Spleen (tissue), 11 donors: ENCODE data around the gene WDR83. TPM values are rescaled to one million over a fixed set of nuclear protein-coding genes. Genes with fewer than 3 reads are reported as not detected.
"Not testable (repeated sequence)": the region's sequence is repeated elsewhere in the genome, so short reads cannot be mapped to it uniquely, and the experiment has no call there.

ENCODE experiments used
- DNase-seq: peaks from one replicate; pipeline ENCODE4 v3.0.0-alpha.2; 2020
- H3K27ac ChIP-seq, 8 donors: fragments of 200-600 bp; sonication (generic) in 7 of 8; 1 replicate in 4 of 8; 2 replicates in 4 of 8; pipeline versions ENCODE4 v1.5.0 to v1.8.0; 2016 to 2021; ENCODE audit warnings: inconsistent platforms in 4 of 8, mild to moderate bottlenecking in 4 of 8, moderate library complexity in 1 of 8
- H3K27me3 ChIP-seq, 7 donors: fragments of 200-600 bp; sonication (generic) in 6 of 7; replicated peaks in 1 of 7; 1 replicate in 4 of 7; 2 replicates in 3 of 7; pipeline versions ENCODE4 v1.5.0 to v1.8.0; 2016 to 2021; ENCODE audit warnings: inconsistent platforms in 3 of 7, mild to moderate bottlenecking in 1 of 7
- H3K36me3 ChIP-seq, 6 donors: fragments of 200-600 bp; sonication (generic) in 5 of 6; 1 replicate in 4 of 6; 2 replicates in 2 of 6; pipeline versions ENCODE4 v1.5.0 to v1.8.0; 2016 to 2021; ENCODE audit warnings: inconsistent platforms in 2 of 6
- H3K4me1 ChIP-seq, 6 donors: fragments of 200-600 bp; sonication (generic) in 5 of 6; 1 replicate in 3 of 6; 2 replicates in 3 of 6; pipeline versions ENCODE4 v1.5.0 to v1.8.0; 2016 to 2021; ENCODE audit warnings: inconsistent platforms in 3 of 6
- H3K4me3 ChIP-seq, 8 donors: fragments of 200-600 bp; sonication (generic) in 7 of 8; 1 replicate in 4 of 8; 2 replicates in 4 of 8; pipeline versions ENCODE4 v1.5.0 to v1.8.0; 2016 to 2021; ENCODE audit warnings: inconsistent platforms in 4 of 8, mild to moderate bottlenecking in 4 of 8, moderate library complexity in 2 of 8
- H3K9me3 ChIP-seq, 8 donors: fragments of 200-600 bp; sonication (generic) in 7 of 8; 1 replicate in 4 of 8; 2 replicates in 4 of 8; pipeline versions ENCODE4 v1.5.0 to v1.8.0; 2016 to 2021; ENCODE audit warnings: inconsistent platforms in 4 of 8
- POLR2A ChIP-seq, 3 donors: fragments of 450-650 bp; IDR thresholded peaks; one replicate each; pipeline ENCODE4 v1.5.1; 2017; ENCODE audit warnings: antibody characterized with exemption in 3 of 3, mild to moderate bottlenecking in 1 of 3
- POLR2AphosphoS5 ChIP-seq, 3 donors: sonication (generic); formaldehyde crosslinking; IDR thresholded peaks; one replicate each; pipeline ENCODE4 v1.5.1; 2017; ENCODE audit warnings: antibody characterized with exemption in 3 of 3
- WGBS, 5 donors: extraction: QIAGEN DNeasy Blood & Tissue Kit in 3 of 5; methylation state at CpG; one replicate each; pipeline versions ENCODE4 v1.1.5 to v1.1.7; 2013 to 2018; 5-methylcytosine and 5-hydroxymethylcytosine counted together
- intact Hi-C: fragments of 100-400 bp; cut with DNase I; formaldehyde crosslinking; loops from one replicate; pipeline ENCODE4 v1.15.0; 2023; ENCODE audit warnings: low total_unique reads
- polyA plus RNA-seq, 3 donors: library from polyadenylated mRNA; stranded (reverse); fragments of 200-250 nt; gene quantifications; one replicate each; pipeline ENCODE4 v1.2.1, GENCODE V29; 2013
- total RNA-seq, 7 donors: library from RNA; depleted of rRNA in 3 of 7; stranded (reverse); fragments of >200 nt in 3 of 7; fragmentation: NEBNext Ultra II Directional in 4 of 7; extraction: Animal tissue kit (Norgen Biotek cat#: 25700) in 4 of 7; gene quantifications; one replicate each; pipeline versions ENCODE4 v1.1.0 to v1.2.1, GENCODE V29; 2016 to 2021
- TF ChIP-seq, protein P1 (sequence below), 11 experiments: fragments of 200-600 bp in 7 of 11; fragments of 450-650 bp in 4 of 11; sonication (generic) in 4 of 11; IDR thresholded peaks in 8 of 11; conservative IDR thresholded peaks in 3 of 11; 1 replicate in 7 of 11; 2 replicates in 4 of 11; pipeline versions ENCODE4 v1.4.0 to v1.8.0; 2016 to 2021; ENCODE audit warnings: antibody characterized with exemption in 11 of 11, inconsistent platforms in 4 of 11, mild to moderate bottlenecking in 1 of 11
- donor health status: healthy with polysubstance abuse.
- donor health status: DM: no; HTN: no; CAD: no; lungs with moderate emphysema.
- donor health status: DM: no; HTN: no; CAD: no.
- donor health status: Bipolar disorder and iron deficiency.
- donor health status: healthy.
- donor health status: DM: no; HTN: no; CAD: no.
- donor health status: DM: yes; HTN: yes; CAD: no.

Gene WDR83
- total and polyA plus RNA-seq, 10 donors, result 6.4 to 19.5 (median 13.6) TPM

GRCh38 chr19:12675940-12676339, 9.3 kb downstream of the WDR83 start:
- Histone ChIP-seq H3K4me1 (peaks cover 9 to 64% (median 31%) of the 10 kb centered on the region in 6 donors), H3K27ac (peak overlapping the region in 1 of 8 donors; percentile 12), H3K4me3 (no peak overlapping the region), H3K27me3 (no peaks in the 10 kb centered on the region), H3K9me3 (no peaks in the 10 kb centered on the region), H3K36me3 (peaks cover 0 to 83% (median 78%) of the 10 kb centered on the region in 6 donors)
- DNase-seq, result no peak
- TF ChIP-seq POLR2AphosphoS5 (IDR thresholded peaks at IDR 0.05) (peak in 1 of 3 donors; percentile 19), POLR2A (IDR thresholded peaks at IDR 0.05) (no peak)
- TF ChIP-seq, protein P1, sequence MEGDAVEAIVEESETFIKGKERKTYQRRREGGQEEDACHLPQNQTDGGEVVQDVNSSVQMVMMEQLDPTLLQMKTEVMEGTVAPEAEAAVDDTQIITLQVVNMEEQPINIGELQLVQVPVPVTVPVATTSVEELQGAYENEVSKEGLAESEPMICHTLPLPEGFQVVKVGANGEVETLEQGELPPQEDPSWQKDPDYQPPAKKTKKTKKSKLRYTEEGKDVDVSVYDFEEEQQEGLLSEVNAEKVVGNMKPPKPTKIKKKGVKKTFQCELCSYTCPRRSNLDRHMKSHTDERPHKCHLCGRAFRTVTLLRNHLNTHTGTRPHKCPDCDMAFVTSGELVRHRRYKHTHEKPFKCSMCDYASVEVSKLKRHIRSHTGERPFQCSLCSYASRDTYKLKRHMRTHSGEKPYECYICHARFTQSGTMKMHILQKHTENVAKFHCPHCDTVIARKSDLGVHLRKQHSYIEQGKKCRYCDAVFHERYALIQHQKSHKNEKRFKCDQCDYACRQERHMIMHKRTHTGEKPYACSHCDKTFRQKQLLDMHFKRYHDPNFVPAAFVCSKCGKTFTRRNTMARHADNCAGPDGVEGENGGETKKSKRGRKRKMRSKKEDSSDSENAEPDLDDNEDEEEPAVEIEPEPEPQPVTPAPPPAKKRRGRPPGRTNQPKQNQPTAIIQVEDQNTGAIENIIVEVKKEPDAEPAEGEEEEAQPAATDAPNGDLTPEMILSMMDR (IDR thresholded peaks at IDR 0.05 in 8 of 11, conservative IDR thresholded peaks at IDR 0.05 in 3 of 11), result no peak
- 88 to 94% (median 91%) methylated on average over 13 to 15 of the region's 15 CpGs for WGBS, 5 donors
- intact Hi-C loops, result no loop called here

GRCh38 chr19:12676384-12676792, 9.8 kb downstream of the WDR83 start:
- H3K27me3 ChIP-seq, result no peaks in the 10 kb centered on the region
- H3K9me3 ChIP-seq, result no peaks in the 10 kb centered on the region
- intact Hi-C loops, result no loop called here
- DNase-seq, result peak; percentile 95
- whole genome bisulfite sequencing, 5 donors, result 25 to 34% (median 30%) methylated on average over 4 of the region's 4 CpGs
- no peak overlapping the region for H3K4me3 ChIP-seq
- TF ChIP-seq, protein P1 (IDR thresholded peaks at IDR 0.05 in 8 of 11, conservative IDR thresholded peaks at IDR 0.05 in 3 of 11), result peak; percentile 65 to 92 (median 83)
- no peak for TF ChIP-seq POLR2A (IDR thresholded peaks at IDR 0.05)
- peak; percentile 5 to 52 (median 5) for TF ChIP-seq POLR2AphosphoS5 (IDR thresholded peaks at IDR 0.05)
- H3K4me1 ChIP-seq, result peaks cover 9 to 64% (median 31%) of the 10 kb centered on the region in 6 donors
- H3K36me3 ChIP-seq, result peaks cover 0 to 83% (median 78%) of the 10 kb centered on the region in 6 donors
- peak overlapping the region in 1 of 8 donors; percentile 12 for H3K27ac ChIP-seq

- DNase-seq, result no peak
- peaks cover 0 to 83% (median 78%) of the 10 kb centered on the region in 6 donors for H3K36me3 ChIP-seq
- H3K4me3 ChIP-seq, result no peak overlapping the region
- no peak for TF ChIP-seq POLR2A (IDR thresholded peaks at IDR 0.05)
- TF ChIP-seq, protein P1 (IDR thresholded peaks at IDR 0.05 in 8 of 11, conservative IDR thresholded peaks at IDR 0.05 in 3 of 11), result no peak
- TF ChIP-seq POLR2AphosphoS5 (IDR thresholded peaks at IDR 0.05), result peak in 2 of 3 donors; percentile 15 to 46
- no peaks in the 10 kb centered on the region for H3K27me3 ChIP-seq
- H3K4me1 ChIP-seq, result peaks cover 9 to 58% (median 27%) of the 10 kb centered on the region in 6 donors
- intact Hi-C loops, result no loop called here
- H3K27ac ChIP-seq, result peak overlapping the region in 1 of 8 donors; percentile 12
- H3K9me3 ChIP-seq, result no peaks in the 10 kb centered on the region
- 93 to 97% (median 94%) methylated on average over 11 to 12 of the region's 12 CpGs for WGBS, 5 donors
Measured at GRCh38 chr19:12676928-12677327, 10.3 kb downstream of the WDR83 start.

DNA sequence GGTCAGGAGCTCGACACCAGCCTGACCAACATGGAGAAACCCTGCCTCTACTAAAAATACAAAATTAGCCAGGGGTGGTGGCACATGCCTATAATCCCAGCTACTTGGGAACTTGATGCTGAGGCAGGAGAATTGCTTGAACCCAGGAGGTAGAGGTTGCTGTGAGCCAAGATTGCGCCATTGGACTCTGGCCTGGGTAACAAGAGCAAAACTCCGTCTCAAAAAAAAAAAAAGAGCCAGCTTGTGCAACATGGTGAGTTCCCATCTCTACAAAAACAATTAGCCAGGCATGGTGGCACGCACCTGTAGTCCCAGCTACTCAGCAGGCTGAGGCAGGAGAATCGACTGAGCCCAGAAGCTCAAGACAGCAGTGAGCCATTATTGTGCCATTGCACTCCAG, 11.4 kb downstream of the WDR83 start:
- DNase-seq, H3K27ac ChIP-seq, intact Hi-C loops, H3K27me3 ChIP-seq, H3K4me3 ChIP-seq, H3K9me3 ChIP-seq: not testable (repeated sequence)
- 79 to 97% (median 85%) methylated on average over 5 of the region's 5 CpGs for WGBS, 5 donors
- H3K36me3 ChIP-seq, result peaks cover 0 to 73% (median 70%) of the 10 kb centered on the region in 6 donors
- H3K4me1 ChIP-seq, result peaks cover 9 to 53% (median 29%) of the 10 kb centered on the region in 6 donors
